Panc1 (cell line): Measurements from ENCODE around the gene OPA3.

Experiments used
- CTCF ChIP-seq: fragments of 450-650 bp; IDR thresholded peaks from 2 replicates; pipeline ENCODE4 v1.5.1; 2017; ENCODE audit warnings: mild to moderate bottlenecking
- TCF7L2 ChIP-seq: IDR thresholded peaks from 2 replicates; pipeline ENCODE4 v1.6.1; 2011; ENCODE audit warnings: mild to moderate bottlenecking, low read depth, low read length, inconsistent platforms

- no peak for TF ChIP-seq CTCF
- no peak for TF ChIP-seq TCF7L2
Measured at GRCh38 chr19:45539459-45539858, 45.1 kb downstream of the OPA3 start.
